PC-9 (cell line): ENCODE measurements around the gene PDE6B. TPM values are rescaled to one million over a fixed set of nuclear protein-coding genes. Genes with fewer than 3 reads are reported as not detected.

Source experiments
- BruUV-seq: library from RNA; stranded (reverse); fragments of 400-500 nt; replicated peaks from 2 replicates; lab custom pipeline; 2021; lab: Mats Ljungman, UMichigan
- CTCF ChIA-PET: fragments of 300-600 bp; sonication (Branson Sonifier 250); formaldehyde crosslinking; loops from one replicate; lab custom pipeline; 2022; ENCODE audit warnings: antibody characterized with exemption; lab: Charles Lee
- POLR2A ChIA-PET: fragments of 300-600 bp; sonication (Branson Sonifier 250); formaldehyde crosslinking; loops from one replicate; lab custom pipeline; 2022; ENCODE audit warnings: antibody characterized with exemption; ENCODE audit not compliant: unreplicated experiment; lab: Charles Lee
- DNase-seq, 2 experiments: peaks; one replicate each; pipeline versions ENCODE4 v3.0.0 to v3.0.0-alpha.2; 2015 to 2022; ENCODE audit warnings: mixed read lengths in 1 of 2
- H2AFZ ChIP-seq: fragments of 200-600 bp; sonication (generic); 2 replicates; pipeline ENCODE4 v1.8.1; 2017; ENCODE audit warnings: antibody characterized with exemption
- H3F3A ChIP-seq: fragments of 200-600 bp; sonication (generic); 2 replicates; pipeline ENCODE4 v1.8.1; 2017; ENCODE audit warnings: antibody characterized with exemption, mild to moderate bottlenecking, low read depth; ENCODE audit not compliant: insufficient read depth
- H3K27ac ChIP-seq: fragments of 200-600 bp; sonication (generic); 2 replicates; pipeline ENCODE4 v1.6.1; 2016; ENCODE audit warnings: mixed run types
- H3K27me3 ChIP-seq: fragments of 200-600 bp; sonication (generic); 2 replicates; pipeline ENCODE4 v1.6.1; 2016; ENCODE audit warnings: low read depth, mixed run types; ENCODE audit not compliant: insufficient read depth
- H3K36me3 ChIP-seq: fragments of 200-600 bp; sonication (generic); 2 replicates; pipeline ENCODE4 v1.6.1; 2016; ENCODE audit warnings: low read depth, mixed run types
- H3K4me1 ChIP-seq: fragments of 200-600 bp; sonication (generic); replicated peaks from 2 replicates; pipeline ENCODE4 v1.6.1; 2016; ENCODE audit warnings: mixed run types; ENCODE audit not compliant: insufficient read depth
- H3K4me2 ChIP-seq: fragments of 200-600 bp; sonication (generic); 2 replicates; pipeline ENCODE4 v1.6.1; 2017; ENCODE audit warnings: mixed run types
- H3K4me3 ChIP-seq: fragments of 200-600 bp; sonication (generic); 2 replicates; pipeline ENCODE4 v1.6.1; 2016; ENCODE audit warnings: mixed run types
- H3K79me2 ChIP-seq: fragments of 200-600 bp; sonication (generic); 2 replicates; pipeline ENCODE4 v1.6.1; 2017; ENCODE audit warnings: low read depth, mixed run types
- H3K9me2 ChIP-seq: fragments of 200-600 bp; sonication (generic); 2 replicates; pipeline ENCODE4 v1.8.1; 2017; ENCODE audit warnings: mild to moderate bottlenecking; ENCODE audit not compliant: insufficient read depth
- H3K9me3 ChIP-seq: fragments of 200-600 bp; sonication (generic); 2 replicates; pipeline ENCODE4 v1.8.1; 2016; ENCODE audit warnings: low read depth; ENCODE audit not compliant: insufficient read depth
- H4K20me1 ChIP-seq: fragments of 200-600 bp; sonication (generic); 2 replicates; pipeline ENCODE4 v1.8.1; 2017; ENCODE audit not compliant: insufficient read depth
- CTCF ChIP-seq: fragments of 200-600 bp; sonication (generic); conservative IDR thresholded peaks from 2 replicates; pipeline ENCODE4 v1.6.1; 2017; ENCODE audit warnings: mixed run types, antibody characterized with exemption, mild to moderate bottlenecking, moderate library complexity
- EZH2 ChIP-seq: fragments of 200-600 bp; sonication (generic); IDR thresholded peaks from 2 replicates; pipeline ENCODE4 v1.8.0; 2017; ENCODE audit warnings: antibody characterized with exemption, low read depth
- intact Hi-C: fragments of 100-400 bp; cut with micrococcal nuclease; formaldehyde crosslinking; loops from one replicate; pipeline ENCODE4 v1.10.0; 2022; ENCODE audit not compliant: unreplicated experiment
- total RNA-seq: library from RNA; stranded (reverse); gene quantifications from 2 replicates; pipeline ENCODE4 v1.2.3, GENCODE V29; 2021

PDE6B gene
- total RNA-seq, 1 experiment from 2014 or later: 5.9 TPM

- Histone ChIP-seq H3K79me2 (no peaks in the 10 kb centered on the region), H3K4me1 (no peaks in the 10 kb centered on the region), H3K36me3 (no peaks in the 10 kb centered on the region), H4K20me1 (no peaks in the 10 kb centered on the region), H3K4me2 (no peak overlapping the region), H3K9me2 (no peaks in the 10 kb centered on the region), H3K4me3 (no peak overlapping the region), H3F3A (no peaks in the 10 kb centered on the region), H3K27ac (no peak overlapping the region), H3K27me3 (peaks cover 89% of the 10 kb centered on the region), H3K9me3 (no peaks in the 10 kb centered on the region), H2AFZ (no peak overlapping the region)
- ChIA-PET CTCF (no interaction called here), POLR2A (no interaction called here)
- no TSS peak for BruUV-seq
- no peak for TF ChIP-seq CTCF
- no peak for TF ChIP-seq EZH2
- intact Hi-C loops: no loop called here
- no peak for DNase-seq
Measured at GRCh38 chr4:623914-624566, 1.3 kb upstream of the PDE6B start.

- DNase-seq: no peak
- intact Hi-C loops: no loop called here
- ChIA-PET POLR2A (no interaction called here), CTCF (no interaction called here)
- Histone ChIP-seq H3K9me3 (no peaks in the 10 kb centered on the region), H4K20me1 (no peaks in the 10 kb centered on the region), H3K9me2 (no peaks in the 10 kb centered on the region), H3K4me2 (no peak overlapping the region), H3K79me2 (no peaks in the 10 kb centered on the region), H3K4me1 (no peaks in the 10 kb centered on the region), H3F3A (no peaks in the 10 kb centered on the region), H3K4me3 (no peak overlapping the region), H3K27ac (no peak overlapping the region), H2AFZ (no peak overlapping the region), H3K27me3 (peaks cover 89% of the 10 kb centered on the region), H3K36me3 (no peaks in the 10 kb centered on the region)
- TF ChIP-seq EZH2 (no peak), CTCF (no peak)
- no TSS peak for BruUV-seq
Measured at GRCh38 chr4:625631-626161, 323 bp downstream of the PDE6B start.

- Histone ChIP-seq H3K9me2 (no peaks in the 10 kb centered on the region), H3K9me3 (no peaks in the 10 kb centered on the region), H3K79me2 (no peaks in the 10 kb centered on the region), H3K4me3 (no peak overlapping the region), H3K27ac (no peak overlapping the region), H3K4me2 (no peak overlapping the region), H3F3A (no peaks in the 10 kb centered on the region), H2AFZ (no peak overlapping the region), H3K36me3 (no peaks in the 10 kb centered on the region), H4K20me1 (no peaks in the 10 kb centered on the region), H3K4me1 (no peaks in the 10 kb centered on the region), H3K27me3 (peaks cover 87% of the 10 kb centered on the region)
- BruUV-seq: no TSS peak
- intact Hi-C loops: no loop called here
- ChIA-PET CTCF (interaction anchor here (0.7 kb wide), 1 partner anchor 22 kb away, joined by 3 read pairs; no protein-coding TSS in a partner anchor), POLR2A (no interaction called here)
- TF ChIP-seq EZH2: no peak
- TF ChIP-seq CTCF: no peak
- no peak for DNase-seq
Measured at GRCh38 chr4:626201-627091, 1.1 kb downstream of the PDE6B start.
